GM18498 (cell line): Measurements from ENCODE around the gene MIAT.

Experiments used
- ATAC-seq: cut with Tn5 transposase; IDR thresholded peaks from one replicate; pipeline ENCODE4 v1.9.1; 2021; ENCODE audit warnings: mild to moderate bottlenecking, moderate library complexity; ENCODE audit not compliant: unreplicated experiment

MIAT gene

GRCh38 chr22:26691377-26691716 is 34.0 kb downstream of the MIAT start:
- ATAC-seq = no peak

DNA sequence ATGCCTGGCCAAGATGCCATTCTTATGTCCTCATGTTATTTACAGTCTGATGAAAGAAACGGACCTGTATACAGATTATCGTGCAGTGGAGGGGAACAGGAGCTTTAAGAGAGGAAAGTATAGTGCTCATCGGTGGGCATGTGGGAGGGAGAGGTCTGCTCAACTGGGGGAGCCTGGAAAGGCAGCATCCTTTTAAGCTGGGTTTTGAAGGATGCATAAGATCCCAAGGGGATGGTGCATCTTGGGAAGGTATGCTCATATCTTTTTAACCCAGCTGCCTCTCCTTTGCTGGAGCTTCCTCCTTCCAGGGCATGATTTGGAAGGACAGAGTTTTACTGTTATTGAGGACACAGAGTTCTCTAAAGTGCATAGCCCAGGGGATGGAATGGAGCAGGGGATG is 34.8 kb downstream of the MIAT start:
- no peak for ATAC-seq

GRCh38 chr22:26697151-26697550 is 39.8 kb downstream of the MIAT start:
- ATAC-seq = no peak

DNA sequence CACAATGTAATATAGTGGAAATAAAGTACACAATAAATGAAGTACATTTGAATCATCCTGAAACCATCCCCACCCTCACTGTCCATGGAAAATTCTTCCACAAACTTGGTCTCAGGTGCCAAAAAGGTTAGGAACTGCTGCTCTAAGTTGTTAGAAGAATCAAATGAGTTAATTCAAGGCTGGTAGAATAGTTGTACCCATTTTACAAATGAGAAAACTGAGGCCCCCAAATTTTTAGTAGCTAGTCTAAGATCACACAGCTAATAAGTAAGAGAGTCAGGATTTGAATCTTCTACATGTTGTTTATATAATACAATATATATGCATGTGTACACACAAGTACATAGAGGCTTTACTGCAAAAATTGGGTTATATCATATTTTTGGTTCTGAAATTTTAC is 43.1 kb downstream of the MIAT start:
- ATAC-seq = no peak

DNA sequence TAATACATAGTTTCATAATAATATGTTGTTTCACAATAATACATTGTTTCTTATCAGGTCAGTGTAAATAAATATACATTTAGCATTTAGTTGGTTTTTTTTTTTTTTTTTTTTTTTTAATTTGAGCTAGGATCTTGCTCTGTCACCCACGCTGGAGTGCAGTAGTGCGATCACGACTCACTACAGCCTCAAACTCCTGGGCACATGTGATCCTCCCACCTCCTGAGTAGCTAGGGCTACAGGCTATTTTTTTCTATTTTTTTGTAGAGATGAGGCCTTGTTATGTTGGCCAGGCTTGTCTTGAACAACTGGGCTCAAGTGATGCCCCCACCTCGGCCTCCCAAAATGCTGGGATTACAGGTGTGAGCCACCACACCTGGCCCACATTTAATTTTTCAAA is 43.5 kb downstream of the MIAT start:
- no peak for ATAC-seq

DNA sequence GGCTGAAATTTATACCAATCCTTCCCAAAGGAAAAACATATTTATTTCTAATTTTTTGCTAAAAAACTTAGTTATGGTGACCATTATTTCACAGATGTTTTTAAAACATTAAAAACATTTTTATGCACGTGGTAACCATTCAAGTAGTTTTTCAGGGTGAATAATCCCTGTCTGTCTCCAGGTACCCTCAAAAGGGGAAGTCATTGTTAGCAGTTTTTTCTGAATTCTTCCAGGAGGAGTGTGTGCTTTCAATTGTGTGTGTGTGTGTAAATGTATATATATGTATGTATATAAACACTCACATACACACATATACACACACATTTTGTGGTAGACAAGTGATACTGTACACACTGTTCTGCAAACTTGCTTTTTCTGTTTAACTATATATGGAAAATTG is 43.9 kb downstream of the MIAT start:
- ATAC-seq = no peak

GRCh38 chr22:26702906-26703830 is 45.8 kb downstream of the MIAT start:
- ATAC-seq = no peak

- peak; percentile 47 for ATAC-seq
These were observed 48.0 kb downstream of the MIAT start for GRCh38 chr22:26705379-26705778.

DNA sequence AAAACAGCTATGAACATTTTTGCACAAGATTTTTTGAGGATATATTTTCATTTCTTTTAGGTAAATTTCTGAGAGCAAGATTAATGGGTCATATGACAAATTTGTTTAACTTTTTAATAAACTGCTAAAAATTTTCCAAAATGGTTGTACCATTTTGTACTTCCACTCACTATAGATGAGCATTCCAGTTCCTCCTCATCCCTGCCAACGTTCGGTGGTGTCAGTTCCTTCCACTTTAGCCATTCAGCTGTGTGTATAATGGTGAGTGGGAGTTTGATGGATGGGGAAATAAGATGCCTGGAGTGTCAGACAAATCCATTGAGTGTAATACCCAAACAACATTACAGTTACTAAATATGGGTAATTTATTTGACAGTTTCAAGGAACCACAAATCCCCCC is 49.7 kb downstream of the MIAT start:
- no peak for ATAC-seq

DNA sequence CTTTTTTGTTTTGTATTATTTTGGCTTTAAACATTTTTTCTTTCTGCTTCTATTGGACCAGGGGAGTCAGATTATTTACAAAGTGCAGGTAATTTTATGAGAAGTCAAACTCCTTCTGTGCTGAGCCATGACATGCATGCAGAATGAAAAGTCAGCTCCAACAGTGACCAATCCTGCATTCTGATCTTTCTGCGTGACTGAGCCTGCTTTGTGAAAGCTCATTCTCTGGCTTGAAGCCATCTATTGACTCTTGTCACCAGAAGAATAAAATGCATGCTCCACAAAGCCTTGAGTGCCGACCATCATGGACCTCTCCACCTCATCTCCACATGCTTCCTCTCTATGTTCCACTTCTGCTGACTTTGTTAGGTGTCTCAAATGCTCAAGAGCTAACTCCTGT is 50.2 kb downstream of the MIAT start:
- no peak for ATAC-seq

- ATAC-seq = peak; percentile 40
These were observed 51.0 kb downstream of the MIAT start for GRCh38 chr22:26708256-26709009.

- no peak for ATAC-seq
These were observed 52.4 kb downstream of the MIAT start for GRCh38 chr22:26709617-26710390.

- peak; percentile 73 for ATAC-seq
These were observed 54.0 kb downstream of the MIAT start for GRCh38 chr22:26711205-26711963.

DNA sequence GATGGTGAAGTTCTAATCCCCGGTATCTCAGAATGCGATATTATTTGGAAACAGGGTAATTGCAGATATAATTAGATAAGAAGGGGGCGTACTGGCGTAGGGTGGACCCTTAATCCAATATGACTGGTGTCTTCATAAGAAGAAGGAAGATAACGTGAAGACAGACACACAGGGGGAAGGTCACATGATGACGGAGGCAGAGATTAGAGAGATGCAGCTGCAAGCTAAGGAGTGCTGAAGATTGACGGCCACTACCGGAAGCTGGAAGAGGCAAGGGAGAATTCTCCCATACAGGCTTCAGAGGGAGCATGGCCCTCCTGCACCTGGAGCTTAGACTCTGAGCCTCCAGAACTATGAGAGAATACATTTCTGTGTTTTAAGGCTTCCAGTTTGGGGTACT is 54.8 kb downstream of the MIAT start:
- ATAC-seq = no peak

DNA sequence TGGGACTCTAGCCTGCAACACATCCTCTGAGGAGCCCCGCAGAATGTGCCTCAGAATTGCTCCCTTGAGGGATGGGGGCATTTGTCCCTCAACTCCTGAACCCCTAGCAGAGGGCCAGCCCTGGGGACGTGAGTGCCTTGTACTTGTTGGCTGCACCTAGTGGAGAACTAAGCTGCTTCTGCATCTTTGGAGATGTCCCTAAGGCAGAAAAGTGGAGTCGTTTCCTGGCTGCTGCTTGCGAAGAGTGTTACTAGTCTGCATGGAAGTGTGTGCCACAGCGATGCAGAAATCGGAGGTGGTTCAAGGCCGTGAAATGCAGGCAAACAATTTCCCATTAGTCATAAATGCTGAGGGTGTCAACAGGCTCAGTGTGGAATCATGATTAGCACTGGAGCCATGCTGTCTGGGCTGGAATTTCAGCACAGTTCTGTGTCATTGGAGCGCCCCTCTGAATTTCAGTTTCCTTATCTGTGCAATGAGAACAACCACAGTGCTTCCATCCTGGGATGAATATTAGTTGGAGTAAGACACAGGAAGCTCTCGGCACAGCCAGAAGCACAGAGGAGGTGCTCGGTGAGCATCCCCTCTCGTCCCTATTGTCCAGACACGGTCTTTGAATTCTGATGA is 56.5 kb downstream of the MIAT start:
- ATAC-seq = no peak

GRCh38 chr22:26714971-26715370 is 57.6 kb downstream of the MIAT start:
- no peak for ATAC-seq

- no peak for ATAC-seq
These were observed 58.1 kb downstream of the MIAT start for GRCh38 chr22:26715392-26715936.

GRCh38 chr22:26718488-26718887 is 61.1 kb downstream of the MIAT start:
- ATAC-seq = no peak

- no peak for ATAC-seq
These were observed 61.5 kb downstream of the MIAT start for GRCh38 chr22:26718905-26719304.

- no peak for ATAC-seq
These were observed 64.8 kb downstream of the MIAT start for GRCh38 chr22:26722159-26722558.
